ENCODE measurements around the gene PAPPA2.
"Not testable (repeated sequence)": the region's sequence is repeated elsewhere in the genome, so short reads cannot be mapped to it uniquely, and the experiment has no call there.

Gene PAPPA2

GRCh38 chr1:176612791-176613190, 149.8 kb downstream of the PAPPA2 start:
- no peaks in the 10 kb centered on the region for H3K4me1 ChIP-seq
- H3K27me3 ChIP-seq (ENCODE audit: low read depth): no peaks in the 10 kb centered on the region
- in situ Hi-C loops (cut with MboI; ENCODE audit: low sequenced_read_pairs): no loop called here
- DNase-seq (ENCODE audit: low spot score in 2 of 2): no peak
- no peaks in the 10 kb centered on the region for H3K9me3 ChIP-seq
- no peak overlapping the region for H3K4me3 ChIP-seq
- no peaks in the 10 kb centered on the region for H3K36me3 ChIP-seq (replicated peaks)

- no peaks in the 10 kb centered on the region for H3K9me3 ChIP-seq
- DNase-seq (ENCODE audit: low spot score in 2 of 2): no peak
- in situ Hi-C loops (cut with MboI; ENCODE audit: low sequenced_read_pairs): no loop called here
- H3K4me3 ChIP-seq: no peak overlapping the region
- no peaks in the 10 kb centered on the region for H3K27me3 ChIP-seq (ENCODE audit: low read depth)
- no peaks in the 10 kb centered on the region for H3K4me1 ChIP-seq
- no peaks in the 10 kb centered on the region for H3K36me3 ChIP-seq (replicated peaks)
These were observed 154.9 kb downstream of the PAPPA2 start for GRCh38 chr1:176617881-176618280.

GRCh38 chr1:176619261-176619660, 156.3 kb downstream of the PAPPA2 start:
- H3K4me1 ChIP-seq: no peaks in the 10 kb centered on the region
- H3K9me3 ChIP-seq: no peaks in the 10 kb centered on the region
- in situ Hi-C loops (cut with MboI; ENCODE audit: low sequenced_read_pairs): no loop called here
- no peaks in the 10 kb centered on the region for H3K27me3 ChIP-seq (ENCODE audit: low read depth)
- H3K4me3 ChIP-seq: no peak overlapping the region
- no peaks in the 10 kb centered on the region for H3K36me3 ChIP-seq (replicated peaks)
- DNase-seq (ENCODE audit: low spot score in 2 of 2): no peak

- H3K4me3 ChIP-seq: no peak overlapping the region
- in situ Hi-C loops (cut with MboI; ENCODE audit: low sequenced_read_pairs): no loop called here
- H3K9me3 ChIP-seq: no peaks in the 10 kb centered on the region
- no peaks in the 10 kb centered on the region for H3K27me3 ChIP-seq (ENCODE audit: low read depth)
- H3K36me3 ChIP-seq (replicated peaks): no peaks in the 10 kb centered on the region
- DNase-seq (ENCODE audit: low spot score in 2 of 2): no peak
- H3K4me1 ChIP-seq: no peaks in the 10 kb centered on the region
These were observed 162.4 kb downstream of the PAPPA2 start for GRCh38 chr1:176625365-176625764.

GRCh38 chr1:176626572-176627061, 163.6 kb downstream of the PAPPA2 start:
- Histone ChIP-seq H3K27me3 (ENCODE audit: low read depth) (no peaks in the 10 kb centered on the region), H3K4me3 (no peak overlapping the region), H3K4me1 (no peaks in the 10 kb centered on the region), H3K36me3 (replicated peaks) (no peaks in the 10 kb centered on the region), H3K9me3 (no peaks in the 10 kb centered on the region)
- no peak for DNase-seq (ENCODE audit: low spot score in 2 of 2)
- in situ Hi-C loops (cut with MboI; ENCODE audit: low sequenced_read_pairs): no loop called here

- no peaks in the 10 kb centered on the region for H3K4me1 ChIP-seq
- no peaks in the 10 kb centered on the region for H3K9me3 ChIP-seq
- H3K27me3 ChIP-seq (ENCODE audit: low read depth): no peaks in the 10 kb centered on the region
- H3K4me3 ChIP-seq: no peak overlapping the region
- in situ Hi-C loops (cut with MboI; ENCODE audit: low sequenced_read_pairs): no loop called here
- no peaks in the 10 kb centered on the region for H3K36me3 ChIP-seq (replicated peaks)
- no peak for DNase-seq (ENCODE audit: low spot score in 2 of 2)
These were observed 165.8 kb downstream of the PAPPA2 start for GRCh38 chr1:176628775-176629174.

- H3K36me3 ChIP-seq (replicated peaks); H3K9me3 ChIP-seq; DNase-seq (ENCODE audit: low spot score in 2 of 2); H3K4me1 ChIP-seq; H3K4me3 ChIP-seq; in situ Hi-C loops (cut with MboI; ENCODE audit: low sequenced_read_pairs); H3K27me3 ChIP-seq (ENCODE audit: low read depth): not testable (repeated sequence)
These were observed 171.8 kb downstream of the PAPPA2 start for GRCh38 chr1:176634733-176635132.

- Histone ChIP-seq H3K9me3 (no peaks in the 10 kb centered on the region), H3K36me3 (replicated peaks) (no peaks in the 10 kb centered on the region), H3K27me3 (ENCODE audit: low read depth) (no peaks in the 10 kb centered on the region), H3K4me1 (no peaks in the 10 kb centered on the region), H3K4me3 (no peak overlapping the region)
- in situ Hi-C loops (cut with MboI; ENCODE audit: low sequenced_read_pairs): no loop called here
- peak in 1 of 2 experiments; percentile 10 for DNase-seq (ENCODE audit: low spot score in 2 of 2)
These were observed 175.9 kb downstream of the PAPPA2 start for GRCh38 chr1:176638713-176639526.

GRCh38 chr1:176643536-176643935, 180.6 kb downstream of the PAPPA2 start:
- in situ Hi-C loops (cut with MboI; ENCODE audit: low sequenced_read_pairs): no loop called here
- no peaks in the 10 kb centered on the region for H3K4me1 ChIP-seq
- H3K27me3 ChIP-seq (ENCODE audit: low read depth): no peaks in the 10 kb centered on the region
- H3K9me3 ChIP-seq: no peaks in the 10 kb centered on the region
- H3K4me3 ChIP-seq: no peak overlapping the region
- no peak for DNase-seq (ENCODE audit: low spot score in 2 of 2)
- H3K36me3 ChIP-seq (replicated peaks): no peaks in the 10 kb centered on the region

- in situ Hi-C loops (cut with MboI; ENCODE audit: low sequenced_read_pairs): no loop called here
These were observed 185.6 kb downstream of the PAPPA2 start for GRCh38 chr1:176648556-176648955.

GRCh38 chr1:176656257-176656995, 193.5 kb downstream of the PAPPA2 start:
- no peak for DNase-seq (ENCODE audit: low spot score in 2 of 2)
- no peaks in the 10 kb centered on the region for H3K4me1 ChIP-seq
- no peak overlapping the region for H3K4me3 ChIP-seq
- H3K9me3 ChIP-seq: no peaks in the 10 kb centered on the region
- no peaks in the 10 kb centered on the region for H3K36me3 ChIP-seq (replicated peaks)
- H3K27me3 ChIP-seq (ENCODE audit: low read depth): no peaks in the 10 kb centered on the region
- in situ Hi-C loops (cut with MboI; ENCODE audit: low sequenced_read_pairs): no loop called here

More at GRCh38 chr1:176648556-176648955, 185.6 kb downstream of the PAPPA2 start:
- Histone ChIP-seq H3K36me3 (replicated peaks) (no peaks in the 10 kb centered on the region), H3K4me1 (no peaks in the 10 kb centered on the region), H3K27me3 (ENCODE audit: low read depth) (no peaks in the 10 kb centered on the region), H3K4me3 (no peak overlapping the region), H3K9me3 (no peaks in the 10 kb centered on the region)
- no peak for DNase-seq (ENCODE audit: low spot score in 2 of 2)

- DNase-seq (ENCODE audit: low spot score in 2 of 2): no peak
- Histone ChIP-seq H3K9me3 (no peaks in the 10 kb centered on the region), H3K4me1 (no peaks in the 10 kb centered on the region), H3K4me3 (no peak overlapping the region), H3K27me3 (ENCODE audit: low read depth) (no peaks in the 10 kb centered on the region), H3K36me3 (replicated peaks) (no peaks in the 10 kb centered on the region)
- in situ Hi-C loops (cut with MboI; ENCODE audit: low sequenced_read_pairs): no loop called here
These were observed 206.8 kb downstream of the PAPPA2 start for GRCh38 chr1:176669782-176670181.

GRCh38 chr1:176670853-176671252, 207.9 kb downstream of the PAPPA2 start:
- H3K4me1 ChIP-seq: no peaks in the 10 kb centered on the region
- H3K27me3 ChIP-seq (ENCODE audit: low read depth): no peaks in the 10 kb centered on the region
- no peaks in the 10 kb centered on the region for H3K9me3 ChIP-seq
- no peak overlapping the region for H3K4me3 ChIP-seq
- in situ Hi-C loops (cut with MboI; ENCODE audit: low sequenced_read_pairs): no loop called here
- no peaks in the 10 kb centered on the region for H3K36me3 ChIP-seq (replicated peaks)
- no peak for DNase-seq (ENCODE audit: low spot score in 2 of 2)

- no peaks in the 10 kb centered on the region for H3K9me3 ChIP-seq
- no peaks in the 10 kb centered on the region for H3K4me1 ChIP-seq
- no peak for DNase-seq (ENCODE audit: low spot score in 2 of 2)
- H3K4me3 ChIP-seq: no peak overlapping the region
- in situ Hi-C loops (cut with MboI; ENCODE audit: low sequenced_read_pairs): loop anchor here (25.0 kb wide), 1 partner anchor 296 kb away; no protein-coding TSS in a partner anchor
- H3K27me3 ChIP-seq (ENCODE audit: low read depth): no peaks in the 10 kb centered on the region
- no peaks in the 10 kb centered on the region for H3K36me3 ChIP-seq (replicated peaks)
These were observed 220.0 kb downstream of the PAPPA2 start for GRCh38 chr1:176682830-176683535.
